GM23338 (cell line): ENCODE measurements around the gene ENTREP3. TPM values are rescaled to one million over a fixed set of nuclear protein-coding genes. Genes with fewer than 3 reads are reported as not detected.

ENCODE experiments used
- ATAC-seq: fragments of 200-7000 bp; cut with Tn5 transposase; 3 replicates; pipeline ENCODE4 v1.9.1; 2020
- DNase-seq: peaks from one replicate; pipeline ENCODE4 v3.0.0-alpha.2; 2015; ENCODE audit warnings: low spot score
- H2AFZ ChIP-seq: fragments of 200-600 bp; sonication (generic); 2 replicates; pipeline ENCODE4 v1.8.0; 2016; ENCODE audit warnings: antibody characterized with exemption, mild to moderate bottlenecking, moderate library complexity
- H3F3A ChIP-seq: fragments of 200-600 bp; sonication (generic); replicated peaks from 2 replicates; pipeline ENCODE4 v1.8.0; 2017; ENCODE audit warnings: antibody characterized with exemption, mixed run types, low read depth
- H3K27ac ChIP-seq: fragments of 200-600 bp; sonication (generic); 2 replicates; pipeline ENCODE4 v1.6.1; 2016; ENCODE audit warnings: low read depth
- H3K27me3 ChIP-seq: fragments of 200-600 bp; sonication (generic); 2 replicates; pipeline ENCODE4 v1.8.0; 2016; ENCODE audit warnings: mild to moderate bottlenecking, mixed run types, moderate library complexity; ENCODE audit not compliant: insufficient read depth
- H3K36me3 ChIP-seq: fragments of 200-600 bp; sonication (generic); 2 replicates; pipeline ENCODE4 v1.8.0; 2016; ENCODE audit warnings: mild to moderate bottlenecking; ENCODE audit not compliant: insufficient read depth
- H3K4me1 ChIP-seq: fragments of 200-600 bp; sonication (generic); 2 replicates; pipeline ENCODE4 v1.8.0; 2016; ENCODE audit warnings: mild to moderate bottlenecking, moderate library complexity; ENCODE audit not compliant: insufficient read depth
- H3K4me2 ChIP-seq: fragments of 200-600 bp; sonication (generic); 2 replicates; pipeline ENCODE4 v1.7.1; 2017; ENCODE audit warnings: mixed run types
- H3K4me3 ChIP-seq: fragments of 200-600 bp; sonication (generic); 2 replicates; pipeline ENCODE4 v1.6.1; 2016; ENCODE audit warnings: mixed run types
- H3K79me2 ChIP-seq: fragments of 200-600 bp; sonication (generic); replicated peaks from 2 replicates; pipeline ENCODE4 v1.8.0; 2017; ENCODE audit warnings: mild to moderate bottlenecking; ENCODE audit not compliant: insufficient read depth
- H3K9me2 ChIP-seq: fragments of 200-600 bp; sonication (generic); 2 replicates; pipeline ENCODE4 v1.8.0; 2017; ENCODE audit not compliant: insufficient read depth
- H4K20me1 ChIP-seq: fragments of 200-600 bp; sonication (generic); replicated peaks from 2 replicates; pipeline ENCODE4 v1.8.0; 2017; ENCODE audit warnings: mild to moderate bottlenecking; ENCODE audit not compliant: insufficient read depth
- H3K27ac Mint-ChIP-seq: 2 replicates; pipeline ENCODE4 v1.8.0; 2020; ENCODE audit warnings: inconsistent platforms, mild to moderate bottlenecking, moderate library complexity, mixed read lengths
- H3K27me3 Mint-ChIP-seq: 3 replicates; pipeline ENCODE4 v1.8.0; 2022; ENCODE audit warnings: low read depth, mild to moderate bottlenecking, moderate library complexity, mixed read lengths, inconsistent platforms; ENCODE audit not compliant: insufficient read depth, poor library complexity
- H3K36me3 Mint-ChIP-seq: 3 replicates; pipeline ENCODE4 v1.8.0; 2021; ENCODE audit warnings: low read depth, mild to moderate bottlenecking, inconsistent platforms, moderate library complexity, mixed read lengths
- H3K4me1 Mint-ChIP-seq: 3 replicates; pipeline ENCODE4 v1.8.0; 2020; ENCODE audit warnings: mild to moderate bottlenecking, inconsistent platforms, mixed read lengths
- H3K4me3 Mint-ChIP-seq: 3 replicates; pipeline ENCODE4 v1.8.0; 2021; ENCODE audit warnings: moderate library complexity, mild to moderate bottlenecking, inconsistent platforms, mixed read lengths
- H3K9me3 Mint-ChIP-seq: 3 replicates; pipeline ENCODE4 v1.8.0; 2020; ENCODE audit warnings: moderate library complexity, mild to moderate bottlenecking, inconsistent platforms, mixed read lengths
- CREB1 ChIP-seq: fragments of 250-450 bp; sonication (Bioruptor Pico); IDR thresholded peaks from 2 replicates; pipeline ENCODE4 v1.5.0; 2020; ENCODE audit warnings: low read depth, mild to moderate bottlenecking, moderate library complexity
- CTCF ChIP-seq, 2 experiments: fragments of 200-600 bp in 1 of 2; sonication (generic) in 1 of 2; conservative IDR thresholded peaks; 2 replicates each; pipeline versions ENCODE4 v1.5.1 to v1.6.1; 2016 to 2017; ENCODE audit warnings: antibody characterized with exemption in 2 of 2, low read depth in 2 of 2, mild to moderate bottlenecking in 2 of 2, moderate library complexity in 1 of 2
- EZH2 ChIP-seq: fragments of 200-600 bp; sonication (generic); IDR thresholded peaks from one replicate; pipeline ENCODE4 v1.8.0; 2017; ENCODE audit warnings: antibody characterized with exemption, mild to moderate bottlenecking, low read depth; ENCODE audit not compliant: unreplicated experiment
- EZH2phosphoT487 ChIP-seq: fragments of 200-600 bp; sonication (generic); IDR thresholded peaks from one replicate; pipeline ENCODE4 v1.8.1; 2018; ENCODE audit warnings: antibody characterized with exemption; ENCODE audit not compliant: unreplicated experiment
- JUNB ChIP-seq: IDR thresholded peaks from one replicate; pipeline ENCODE4 v1.6.1; 2016; ENCODE audit warnings: antibody characterized with exemption; ENCODE audit not compliant: unreplicated experiment
- NANOG ChIP-seq: IDR thresholded peaks from 2 replicates; pipeline ENCODE4 v1.6.1; 2016; ENCODE audit warnings: antibody characterized with exemption, borderline replicate concordance
- POLR2AphosphoS5 ChIP-seq: IDR thresholded peaks from 2 replicates; pipeline ENCODE4 v1.6.1; 2016; ENCODE audit warnings: antibody characterized with exemption, low read depth
- STAT1 ChIP-seq: IDR thresholded peaks from one replicate; pipeline ENCODE4 v1.6.1; 2016; ENCODE audit warnings: antibody characterized with exemption; ENCODE audit not compliant: unreplicated experiment
- ZNF114 ChIP-seq: fragments of 250-450 bp; sonication (Bioruptor Pico); IDR thresholded peaks from 2 replicates; pipeline ENCODE4 v1.5.0; 2020; ENCODE audit warnings: mild to moderate bottlenecking, moderate library complexity
- ZNF331 ChIP-seq: fragments of 250-450 bp; sonication (Bioruptor Pico); IDR thresholded peaks from 2 replicates; pipeline ENCODE4 v1.5.0; 2020; ENCODE audit warnings: low read depth, mild to moderate bottlenecking, moderate library complexity
- long read RNA-seq: library from polyadenylated mRNA; unstranded; transcript quantifications from one replicate; pipeline ENCODE4 v2.0.0, GENCODE V29; 2020; ENCODE audit not compliant: unreplicated experiment
- polyA plus RNA-seq: library from polyadenylated mRNA; unstranded; fragments of >200 nt; fragmentation: Nextera tagmentation; extraction: Ambion mirVana; gene quantifications from 2 replicates; pipeline ENCODE4 v1.2.1, GENCODE V29; 2016
- total RNA-seq: library from RNA; depleted of rRNA; stranded (reverse); fragments of >200 nt; shearing (Covaris generic); gene quantifications from 2 replicates; pipeline ENCODE4 v1.2.3, GENCODE V29; 2014; rRNA removed
- TF ChIP-seq, protein P1 (sequence below): IDR thresholded peaks from 2 replicates; pipeline ENCODE4 v1.6.1; 2016; ENCODE audit warnings: antibody characterized with exemption
- TF ChIP-seq, protein P2 (sequence below): IDR thresholded peaks from one replicate; pipeline ENCODE4 v1.6.1; 2018; ENCODE audit warnings: antibody characterized with exemption; ENCODE audit not compliant: unreplicated experiment
- TF ChIP-seq, protein P3 (sequence below): fragments of 250-450 bp; sonication (Bioruptor Pico); IDR thresholded peaks from 2 replicates; pipeline ENCODE4 v1.5.0; 2020; ENCODE audit warnings: mild to moderate bottlenecking, moderate library complexity

The ENTREP3 gene
- 34.7 and 46.3 TPM in 2 replicates for total RNA-seq
- 18.6 and 19.5 TPM in 2 replicates for polyA plus RNA-seq
- long read RNA-seq, partial matches to known transcripts = 3 of 4 reads
- long read RNA-seq, other reads (novel, unspliced or antisense) = 1 of 4 reads

GRCh38 chr1:155255243-155256007 is at the start of gene ENTREP3:
ENTREP3 (minus strand) TSS chr1:155255483; CDS start chr1:155254877, 606 bp downstream.
- TF ChIP-seq, protein P1, sequence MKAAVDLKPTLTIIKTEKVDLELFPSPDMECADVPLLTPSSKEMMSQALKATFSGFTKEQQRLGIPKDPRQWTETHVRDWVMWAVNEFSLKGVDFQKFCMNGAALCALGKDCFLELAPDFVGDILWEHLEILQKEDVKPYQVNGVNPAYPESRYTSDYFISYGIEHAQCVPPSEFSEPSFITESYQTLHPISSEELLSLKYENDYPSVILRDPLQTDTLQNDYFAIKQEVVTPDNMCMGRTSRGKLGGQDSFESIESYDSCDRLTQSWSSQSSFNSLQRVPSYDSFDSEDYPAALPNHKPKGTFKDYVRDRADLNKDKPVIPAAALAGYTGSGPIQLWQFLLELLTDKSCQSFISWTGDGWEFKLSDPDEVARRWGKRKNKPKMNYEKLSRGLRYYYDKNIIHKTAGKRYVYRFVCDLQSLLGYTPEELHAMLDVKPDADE = peak; percentile 79
- TF ChIP-seq CREB1 (0 out of 2 replicates have a peak, but pooled peaks have one; percentile 24), JUNB (no peak), EZH2 (no peak), ZNF114 (CRISPR knock-in tag) (no peak), ZNF331 (no peak), STAT1 (no peak), POLR2AphosphoS5 (peak; percentile 87), NANOG (no peak), CTCF (conservative IDR thresholded peaks at IDR 0.05; ENCODE audit: low read depth in 2 of 2) (no peak), EZH2phosphoT487 (no peak)
- TF ChIP-seq, protein P2, sequence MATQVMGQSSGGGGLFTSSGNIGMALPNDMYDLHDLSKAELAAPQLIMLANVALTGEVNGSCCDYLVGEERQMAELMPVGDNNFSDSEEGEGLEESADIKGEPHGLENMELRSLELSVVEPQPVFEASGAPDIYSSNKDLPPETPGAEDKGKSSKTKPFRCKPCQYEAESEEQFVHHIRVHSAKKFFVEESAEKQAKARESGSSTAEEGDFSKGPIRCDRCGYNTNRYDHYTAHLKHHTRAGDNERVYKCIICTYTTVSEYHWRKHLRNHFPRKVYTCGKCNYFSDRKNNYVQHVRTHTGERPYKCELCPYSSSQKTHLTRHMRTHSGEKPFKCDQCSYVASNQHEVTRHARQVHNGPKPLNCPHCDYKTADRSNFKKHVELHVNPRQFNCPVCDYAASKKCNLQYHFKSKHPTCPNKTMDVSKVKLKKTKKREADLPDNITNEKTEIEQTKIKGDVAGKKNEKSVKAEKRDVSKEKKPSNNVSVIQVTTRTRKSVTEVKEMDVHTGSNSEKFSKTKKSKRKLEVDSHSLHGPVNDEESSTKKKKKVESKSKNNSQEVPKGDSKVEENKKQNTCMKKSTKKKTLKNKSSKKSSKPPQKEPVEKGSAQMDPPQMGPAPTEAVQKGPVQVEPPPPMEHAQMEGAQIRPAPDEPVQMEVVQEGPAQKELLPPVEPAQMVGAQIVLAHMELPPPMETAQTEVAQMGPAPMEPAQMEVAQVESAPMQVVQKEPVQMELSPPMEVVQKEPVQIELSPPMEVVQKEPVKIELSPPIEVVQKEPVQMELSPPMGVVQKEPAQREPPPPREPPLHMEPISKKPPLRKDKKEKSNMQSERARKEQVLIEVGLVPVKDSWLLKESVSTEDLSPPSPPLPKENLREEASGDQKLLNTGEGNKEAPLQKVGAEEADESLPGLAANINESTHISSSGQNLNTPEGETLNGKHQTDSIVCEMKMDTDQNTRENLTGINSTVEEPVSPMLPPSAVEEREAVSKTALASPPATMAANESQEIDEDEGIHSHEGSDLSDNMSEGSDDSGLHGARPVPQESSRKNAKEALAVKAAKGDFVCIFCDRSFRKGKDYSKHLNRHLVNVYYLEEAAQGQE = no peak
- TF ChIP-seq, protein P3, sequence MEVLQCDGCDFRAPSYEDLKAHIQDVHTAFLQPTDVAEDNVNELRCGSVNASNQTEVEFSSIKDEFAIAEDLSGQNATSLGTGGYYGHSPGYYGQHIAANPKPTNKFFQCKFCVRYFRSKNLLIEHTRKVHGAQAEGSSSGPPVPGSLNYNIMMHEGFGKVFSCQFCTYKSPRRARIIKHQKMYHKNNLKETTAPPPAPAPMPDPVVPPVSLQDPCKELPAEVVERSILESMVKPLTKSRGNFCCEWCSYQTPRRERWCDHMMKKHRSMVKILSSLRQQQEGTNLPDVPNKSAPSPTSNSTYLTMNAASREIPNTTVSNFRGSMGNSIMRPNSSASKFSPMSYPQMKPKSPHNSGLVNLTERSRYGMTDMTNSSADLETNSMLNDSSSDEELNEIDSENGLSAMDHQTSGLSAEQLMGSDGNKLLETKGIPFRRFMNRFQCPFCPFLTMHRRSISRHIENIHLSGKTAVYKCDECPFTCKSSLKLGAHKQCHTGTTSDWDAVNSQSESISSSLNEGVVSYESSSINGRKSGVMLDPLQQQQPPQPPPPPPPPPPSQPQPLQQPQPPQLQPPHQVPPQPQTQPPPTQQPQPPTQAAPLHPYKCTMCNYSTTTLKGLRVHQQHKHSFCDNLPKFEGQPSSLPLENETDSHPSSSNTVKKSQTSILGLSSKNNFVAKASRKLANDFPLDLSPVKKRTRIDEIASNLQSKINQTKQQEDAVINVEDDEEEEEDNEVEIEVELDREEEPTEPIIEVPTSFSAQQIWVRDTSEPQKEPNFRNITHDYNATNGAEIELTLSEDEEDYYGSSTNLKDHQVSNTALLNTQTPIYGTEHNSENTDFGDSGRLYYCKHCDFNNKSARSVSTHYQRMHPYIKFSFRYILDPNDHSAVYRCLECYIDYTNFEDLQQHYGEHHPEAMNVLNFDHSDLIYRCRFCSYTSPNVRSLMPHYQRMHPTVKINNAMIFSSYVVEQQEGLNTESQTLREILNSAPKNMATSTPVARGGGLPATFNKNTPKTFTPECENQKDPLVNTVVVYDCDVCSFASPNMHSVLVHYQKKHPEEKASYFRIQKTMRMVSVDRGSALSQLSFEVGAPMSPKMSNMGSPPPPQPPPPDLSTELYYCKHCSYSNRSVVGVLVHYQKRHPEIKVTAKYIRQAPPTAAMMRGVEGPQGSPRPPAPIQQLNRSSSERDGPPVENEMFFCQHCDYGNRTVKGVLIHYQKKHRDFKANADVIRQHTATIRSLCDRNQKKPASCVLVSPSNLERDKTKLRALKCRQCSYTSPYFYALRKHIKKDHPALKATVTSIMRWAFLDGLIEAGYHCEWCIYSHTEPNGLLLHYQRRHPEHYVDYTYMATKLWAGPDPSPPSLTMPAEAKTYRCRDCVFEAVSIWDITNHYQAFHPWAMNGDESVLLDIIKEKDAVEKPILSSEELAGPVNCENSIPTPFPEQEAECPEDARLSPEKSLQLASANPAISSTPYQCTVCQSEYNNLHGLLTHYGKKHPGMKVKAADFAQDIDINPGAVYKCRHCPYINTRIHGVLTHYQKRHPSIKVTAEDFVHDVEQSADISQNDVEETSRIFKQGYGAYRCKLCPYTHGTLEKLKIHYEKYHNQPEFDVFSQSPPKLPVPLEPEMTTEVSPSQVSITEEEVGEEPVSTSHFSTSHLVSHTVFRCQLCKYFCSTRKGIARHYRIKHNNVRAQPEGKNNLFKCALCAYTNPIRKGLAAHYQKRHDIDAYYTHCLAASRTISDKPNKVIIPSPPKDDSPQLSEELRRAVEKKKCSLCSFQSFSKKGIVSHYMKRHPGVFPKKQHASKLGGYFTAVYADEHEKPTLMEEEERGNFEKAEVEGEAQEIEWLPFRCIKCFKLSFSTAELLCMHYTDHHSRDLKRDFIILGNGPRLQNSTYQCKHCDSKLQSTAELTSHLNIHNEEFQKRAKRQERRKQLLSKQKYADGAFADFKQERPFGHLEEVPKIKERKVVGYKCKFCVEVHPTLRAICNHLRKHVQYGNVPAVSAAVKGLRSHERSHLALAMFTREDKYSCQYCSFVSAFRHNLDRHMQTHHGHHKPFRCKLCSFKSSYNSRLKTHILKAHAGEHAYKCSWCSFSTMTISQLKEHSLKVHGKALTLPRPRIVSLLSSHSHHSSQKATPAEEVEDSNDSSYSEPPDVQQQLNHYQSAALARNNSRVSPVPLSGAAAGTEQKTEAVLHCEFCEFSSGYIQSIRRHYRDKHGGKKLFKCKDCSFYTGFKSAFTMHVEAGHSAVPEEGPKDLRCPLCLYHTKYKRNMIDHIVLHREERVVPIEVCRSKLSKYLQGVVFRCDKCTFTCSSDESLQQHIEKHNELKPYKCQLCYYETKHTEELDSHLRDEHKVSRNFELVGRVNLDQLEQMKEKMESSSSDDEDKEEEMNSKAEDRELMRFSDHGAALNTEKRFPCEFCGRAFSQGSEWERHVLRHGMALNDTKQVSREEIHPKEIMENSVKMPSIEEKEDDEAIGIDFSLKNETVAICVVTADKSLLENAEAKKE (CRISPR knock-in tag) = no peak
- no peaks in the 10 kb centered on the region; the same call in none of the 2 replicates for H3K79me2 ChIP-seq
- H3K4me2 ChIP-seq = peak within 1 kb of the TSS; percentile 98
- H3K4me1 ChIP-seq = peaks cover 12% of the 10 kb centered on the region; the same call in 1 of the 2 replicates
- H3K27ac Mint-ChIP-seq = peak within 1 kb of the TSS; percentile 57
- ATAC-seq (peak; percentile 79), DNase-seq (peak; percentile 96)
- H3K27me3 ChIP-seq = no peaks in the 10 kb centered on the region
- peaks cover 9% of the 10 kb centered on the region; the same call in 1 of the 2 replicates for H3K36me3 ChIP-seq
- H3K4me1 Mint-ChIP-seq = peaks cover 28% of the 10 kb centered on the region
- H3K9me2 ChIP-seq = no peaks in the 10 kb centered on the region
- peaks cover 15% of the 10 kb centered on the region; the same call in 1 of the 2 replicates for H3F3A ChIP-seq
- H3K4me3 ChIP-seq = peak within 1 kb of the TSS; percentile 89
- H3K9me3 Mint-ChIP-seq = no peaks in the 10 kb centered on the region
- H4K20me1 ChIP-seq = no peaks in the 10 kb centered on the region
- peak within 1 kb of the TSS; percentile 83 for H3K4me3 Mint-ChIP-seq
- H3K36me3 Mint-ChIP-seq = peaks cover 24% of the 10 kb centered on the region
- H2AFZ ChIP-seq = peak within 1 kb of the TSS; percentile 88
- H3K27me3 Mint-ChIP-seq = peaks cover 16% of the 10 kb centered on the region
- peak within 1 kb of the TSS; percentile 76; the same call in 1 of the 2 replicates for H3K27ac ChIP-seq
